HG02885 (cell line): ENCODE measurements around the gene RRP7A.
"Not testable (repeated sequence)": the region's sequence is repeated elsewhere in the genome, so short reads cannot be mapped to it uniquely, and the experiment has no call there.

Experiments
- ATAC-seq: cut with Tn5 transposase; IDR thresholded peaks from one replicate; pipeline ENCODE4 v1.9.1; 2021; ENCODE audit warnings: mild to moderate bottlenecking; ENCODE audit not compliant: unreplicated experiment, poor library complexity

The RRP7A gene

DNA sequence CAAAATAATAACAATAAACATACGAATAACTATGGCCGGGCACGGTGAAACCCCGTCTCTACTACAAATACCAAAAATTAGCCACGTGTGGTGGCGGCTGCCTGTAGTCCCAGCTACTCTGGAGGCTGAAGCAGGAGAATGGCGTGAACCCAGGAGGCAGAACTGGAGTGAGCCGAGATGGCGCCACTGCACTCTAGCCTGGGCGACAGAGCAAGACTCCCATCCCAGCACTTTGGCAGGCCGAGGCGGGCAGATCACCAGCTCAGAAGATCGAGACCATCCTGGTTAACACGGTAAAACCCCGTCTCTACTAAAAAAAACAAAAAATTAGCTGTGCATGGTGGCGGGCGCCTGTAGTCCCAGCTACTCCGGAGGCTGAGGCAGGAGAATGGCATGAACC, 17.0 kb upstream of the RRP7A start:
- ATAC-seq, result not testable (repeated sequence)

DNA sequence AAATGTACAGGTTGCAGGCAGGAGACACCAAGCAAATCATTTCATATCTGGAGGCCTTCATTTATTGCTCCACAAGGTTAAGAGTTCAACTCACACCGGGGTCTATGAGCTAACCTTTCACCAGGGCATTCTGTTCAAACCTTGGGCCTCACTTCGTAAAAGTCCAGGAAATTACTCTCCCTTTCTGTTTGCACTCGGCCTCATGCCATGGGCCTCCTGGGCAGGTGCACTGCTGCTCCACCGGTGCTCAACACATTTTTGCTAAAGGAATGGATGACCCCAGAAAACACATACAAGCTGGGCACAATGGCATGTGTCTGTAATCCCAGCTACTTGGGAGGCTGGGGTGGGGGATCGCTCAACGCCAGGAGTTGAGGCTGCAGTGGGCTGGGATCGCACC, 16.6 kb upstream of the RRP7A start:
- no peak for ATAC-seq

DNA sequence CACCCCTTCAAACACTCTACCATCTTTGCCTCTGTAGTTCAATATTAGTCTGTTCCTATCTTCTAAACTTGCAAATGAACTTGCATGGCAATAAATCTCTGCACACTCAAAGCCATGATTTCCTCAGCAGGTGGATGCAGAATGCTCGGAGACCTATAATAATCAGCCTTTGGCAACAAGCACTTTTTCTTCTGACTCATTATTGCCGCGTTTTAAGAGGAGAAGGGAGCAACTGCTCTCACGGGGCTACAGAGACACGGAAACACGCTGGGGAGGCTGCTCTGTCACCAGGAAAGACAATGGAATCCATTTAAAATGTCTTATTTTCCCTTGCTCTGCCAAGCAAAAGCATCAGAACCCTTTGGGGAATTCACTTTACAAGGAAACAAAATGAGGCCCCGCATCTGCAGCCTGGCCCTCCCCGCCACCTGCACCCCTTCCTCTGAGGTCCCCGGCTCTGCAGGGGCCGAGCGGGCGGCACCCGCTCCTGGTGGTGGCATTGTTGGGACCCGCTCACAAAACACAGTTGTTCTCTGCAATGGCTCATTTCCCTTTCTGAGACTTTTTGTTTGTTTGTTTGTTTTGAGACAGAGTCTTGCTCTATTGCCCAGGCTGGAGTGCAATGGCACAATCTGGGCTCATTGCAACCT, 15.6 kb upstream of the RRP7A start:
- ATAC-seq, result not testable (repeated sequence)

DNA sequence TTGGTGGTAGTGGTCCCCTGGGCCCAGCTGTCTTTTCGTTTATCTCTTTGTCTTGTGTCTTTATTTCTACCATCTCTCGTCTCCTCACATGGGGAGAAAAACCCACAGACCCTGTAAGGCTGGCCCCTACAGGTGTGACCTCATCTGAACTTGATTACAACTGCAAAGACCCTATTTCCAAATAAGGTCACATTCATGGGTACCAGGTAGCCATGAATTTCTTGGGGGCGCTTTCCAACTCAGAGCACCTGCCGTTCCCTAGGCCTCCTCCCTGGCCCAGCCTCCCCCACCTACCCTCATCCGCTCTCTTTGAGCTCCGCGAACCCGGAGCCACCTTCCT, 14.0 kb upstream of the RRP7A start:
- ATAC-seq, result no peak

DNA sequence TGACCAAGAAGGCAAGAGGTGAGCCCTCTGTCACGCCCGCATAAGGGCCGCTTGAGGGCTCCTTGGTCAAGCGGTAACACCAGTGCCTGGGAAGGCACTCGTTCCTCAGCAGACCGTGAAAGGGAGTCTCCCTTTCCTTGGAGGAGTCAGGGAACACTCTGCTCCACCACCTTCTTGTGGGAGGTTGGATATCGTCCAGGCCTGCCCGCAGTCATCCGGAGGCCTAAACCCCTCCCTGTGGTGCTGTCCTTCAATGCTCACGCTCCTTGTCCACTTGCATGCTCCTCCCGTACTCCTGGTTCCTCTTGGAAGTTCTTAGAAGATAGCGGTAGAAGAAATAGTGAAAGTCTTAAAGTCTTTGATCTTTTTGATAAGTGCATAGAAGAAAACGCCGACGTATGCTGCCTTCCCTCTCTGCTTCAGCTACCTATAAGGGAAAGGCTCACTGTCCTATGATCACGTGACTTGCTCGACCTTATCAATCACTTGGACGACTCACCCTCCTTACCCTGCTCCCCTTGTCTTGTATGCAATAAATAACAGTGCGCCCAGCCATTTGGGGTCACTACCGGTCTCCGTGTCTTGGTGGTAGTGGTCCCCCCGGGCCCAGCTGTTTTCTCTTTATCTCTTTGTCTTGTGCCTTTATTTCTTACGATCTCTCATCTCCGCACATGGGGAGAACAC, 11.9 kb upstream of the RRP7A start:
- not testable (repeated sequence) for ATAC-seq

DNA sequence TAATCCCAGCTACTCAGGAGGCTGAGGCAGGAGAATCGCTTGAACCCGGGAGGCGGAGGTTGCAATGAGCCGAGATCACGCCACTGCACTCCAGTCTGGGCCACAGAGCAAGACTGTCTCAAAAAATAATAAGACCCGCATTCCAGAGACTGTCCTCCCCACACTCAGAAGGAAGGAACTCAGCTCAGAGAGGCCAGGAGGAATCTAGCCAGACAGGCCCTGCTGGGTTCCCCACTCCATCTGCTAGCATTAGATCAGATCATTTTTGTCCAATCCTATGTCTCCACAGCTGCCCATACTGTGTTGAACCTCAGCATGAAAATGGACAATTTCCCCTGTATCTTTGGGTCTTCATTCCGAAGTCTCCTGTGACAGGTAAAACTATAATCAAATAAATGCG, 9.8 kb upstream of the RRP7A start:
- not testable (repeated sequence) for ATAC-seq

DNA sequence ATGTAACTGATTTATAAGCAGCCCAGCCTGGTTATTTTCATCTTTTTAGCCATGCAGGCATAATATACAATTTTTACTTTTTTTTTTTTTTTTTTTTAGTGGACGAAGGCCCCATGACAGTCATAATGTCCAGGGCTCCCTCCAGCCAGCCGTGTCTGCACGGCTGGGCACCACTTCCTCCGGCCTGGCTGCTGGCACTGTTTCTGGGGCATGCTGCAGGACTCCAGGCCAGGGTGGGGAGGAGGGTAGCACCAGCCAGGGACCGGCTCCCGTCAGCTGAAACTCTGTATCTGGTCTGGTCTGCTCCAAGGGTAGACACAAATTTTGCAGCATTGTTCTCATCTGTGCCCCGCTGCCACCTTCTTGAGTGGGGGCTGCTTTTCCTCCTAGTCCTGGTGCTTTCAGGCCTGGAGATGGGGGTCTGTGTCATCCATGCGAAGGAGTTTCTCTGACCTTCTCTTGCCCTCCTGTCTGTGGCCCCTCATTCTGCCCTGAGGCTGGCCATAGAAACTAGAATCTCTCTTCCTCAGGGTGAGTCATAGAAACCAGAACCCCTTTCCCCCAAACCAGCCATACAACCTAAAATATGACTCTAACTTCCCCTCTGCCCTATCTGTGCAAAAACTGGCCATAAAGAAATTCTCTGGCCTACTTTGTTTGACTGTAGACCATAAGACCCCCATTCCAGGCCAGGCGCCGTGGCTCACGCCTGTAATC, 9.2 kb upstream of the RRP7A start:
- ATAC-seq, result no peak

DNA sequence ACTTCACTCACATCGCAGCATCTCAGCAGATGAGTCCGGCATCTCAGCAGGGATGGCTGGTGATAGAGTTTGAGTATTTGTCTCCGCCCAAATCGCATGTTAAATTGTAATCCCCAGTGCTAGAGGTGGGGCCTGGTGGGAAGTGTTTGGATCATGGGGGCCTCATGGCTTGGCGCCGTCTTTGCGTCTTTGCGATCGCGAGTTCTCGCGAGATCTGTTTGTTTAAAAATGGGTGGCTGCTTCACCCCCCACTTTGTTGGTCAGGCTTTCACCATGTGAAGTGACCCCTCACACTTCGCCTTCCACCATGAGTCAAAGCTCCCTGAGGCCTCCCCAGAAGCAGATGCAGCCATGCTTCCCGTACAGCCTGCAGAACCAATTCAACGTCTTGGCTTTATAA, 3.0 kb upstream of the RRP7A start:
- no peak for ATAC-seq

DNA sequence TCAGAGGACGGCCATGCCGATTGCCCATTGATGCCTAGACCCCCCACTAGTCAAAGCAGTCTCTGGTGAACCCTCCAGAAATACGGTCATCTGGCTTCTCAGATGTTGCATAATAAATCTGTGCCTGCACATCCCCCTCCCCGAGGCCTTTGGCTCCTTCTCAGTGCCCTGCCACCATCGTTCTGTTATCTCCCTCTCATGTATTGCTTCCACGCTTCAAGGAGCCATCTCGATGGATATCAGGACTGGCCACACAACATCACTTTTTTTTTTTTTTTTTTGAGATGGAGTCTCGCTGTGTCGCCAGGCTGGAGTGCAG, 1.6 kb upstream of the RRP7A start:
- ATAC-seq, result no peak

DNA sequence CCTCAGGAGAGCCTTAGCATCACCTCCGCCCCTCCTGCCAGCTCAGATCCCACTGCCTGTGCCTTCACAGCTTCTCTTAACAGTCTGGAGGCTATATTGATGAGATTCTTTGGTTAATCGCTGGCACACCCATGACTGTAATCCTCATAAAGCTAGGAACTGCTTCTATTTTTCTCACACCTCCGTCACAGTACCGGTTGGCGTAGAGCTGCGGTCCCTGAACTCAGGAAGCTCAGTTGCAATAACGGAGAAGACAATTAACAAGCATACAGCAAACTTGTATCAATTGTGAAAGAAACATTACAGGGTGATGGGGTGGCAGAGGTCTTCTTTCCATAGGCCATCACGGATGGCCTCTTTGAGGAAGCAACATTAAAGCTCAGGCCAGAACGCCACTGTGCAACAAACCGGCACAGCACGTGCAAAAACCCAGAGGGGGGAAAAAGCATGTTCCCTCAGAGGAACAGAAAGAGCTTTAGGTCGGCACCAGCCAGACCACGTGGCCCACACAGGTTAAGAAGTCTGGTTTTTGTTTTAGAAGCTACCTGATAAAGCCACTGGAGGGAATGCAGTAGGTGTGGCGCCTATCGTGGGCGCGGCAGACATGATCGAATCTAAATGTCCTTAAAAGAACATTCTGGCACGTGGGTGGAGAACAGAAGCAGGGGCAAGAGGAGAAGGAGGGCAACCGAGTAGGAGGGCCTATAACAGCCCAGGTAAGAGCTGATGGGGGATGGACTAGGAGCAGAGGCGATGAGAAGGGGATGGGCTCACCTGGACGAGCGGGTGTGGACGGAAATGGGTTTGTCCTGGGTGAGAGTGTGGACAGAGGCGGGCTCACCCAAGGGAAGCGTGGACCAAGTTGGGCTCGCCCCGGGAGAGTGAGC, 715 bp downstream of the RRP7A start:
- peak; percentile 35 for ATAC-seq

DNA sequence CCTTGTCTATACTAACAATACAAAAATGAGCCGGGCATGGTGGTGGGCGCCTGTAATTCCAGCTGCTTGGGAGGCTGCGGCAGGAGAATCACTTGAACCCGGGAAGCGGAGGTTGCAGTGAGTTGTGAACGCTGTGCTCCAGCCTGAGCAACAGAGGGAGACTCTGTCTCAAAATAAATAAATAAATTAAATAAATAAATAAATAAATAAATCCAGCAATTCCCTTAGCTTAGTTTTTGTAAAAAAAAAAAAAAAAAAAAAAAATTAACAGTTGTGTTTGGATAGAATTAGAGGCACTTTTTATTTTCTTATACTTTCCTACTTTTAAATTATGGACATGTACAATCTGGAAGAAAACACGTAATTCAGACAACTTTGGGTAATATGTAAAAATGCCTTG, 2.5 kb downstream of the RRP7A start:
- not testable (repeated sequence) for ATAC-seq

DNA sequence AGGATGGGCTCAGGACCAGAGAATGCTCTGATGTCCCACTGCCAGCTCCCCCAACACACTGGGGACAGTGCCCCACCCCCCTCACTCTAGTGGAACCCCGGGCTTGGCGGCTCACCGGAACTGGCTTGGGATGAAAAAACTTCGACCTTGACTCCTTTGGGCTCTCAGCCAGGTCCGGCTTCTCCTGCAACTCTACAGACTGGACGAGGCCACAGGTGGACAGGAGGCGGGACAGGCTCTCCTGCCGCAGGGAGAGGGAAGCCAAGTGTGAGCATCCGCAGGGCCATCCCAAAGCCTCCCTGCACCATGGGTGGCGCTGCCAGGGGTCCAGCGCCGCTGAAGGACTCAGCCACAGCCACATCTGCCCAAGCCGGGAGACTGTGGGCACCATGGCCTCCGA, 3.7 kb downstream of the RRP7A start:
- ATAC-seq, result no peak

DNA sequence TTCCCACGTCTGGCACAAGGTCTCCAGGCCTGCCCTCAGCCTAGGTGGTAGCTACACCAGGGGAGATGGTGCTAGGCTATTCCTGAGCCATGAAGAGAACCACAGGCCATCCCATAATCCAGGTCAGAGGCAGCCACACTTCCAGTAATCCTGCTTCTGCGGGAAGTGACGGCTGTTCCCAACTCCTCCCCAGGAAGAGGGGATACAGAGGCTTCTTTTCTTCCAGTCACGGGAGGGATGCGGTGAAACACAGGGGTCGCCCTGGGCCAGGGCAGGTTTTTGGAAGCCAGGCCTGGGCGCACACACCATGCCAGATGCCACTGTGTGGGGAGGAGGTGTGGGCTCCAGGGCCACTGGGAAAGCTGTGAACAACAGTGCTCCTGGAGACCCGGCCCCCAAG, 4.3 kb downstream of the RRP7A start:
- not testable (repeated sequence) for ATAC-seq

DNA sequence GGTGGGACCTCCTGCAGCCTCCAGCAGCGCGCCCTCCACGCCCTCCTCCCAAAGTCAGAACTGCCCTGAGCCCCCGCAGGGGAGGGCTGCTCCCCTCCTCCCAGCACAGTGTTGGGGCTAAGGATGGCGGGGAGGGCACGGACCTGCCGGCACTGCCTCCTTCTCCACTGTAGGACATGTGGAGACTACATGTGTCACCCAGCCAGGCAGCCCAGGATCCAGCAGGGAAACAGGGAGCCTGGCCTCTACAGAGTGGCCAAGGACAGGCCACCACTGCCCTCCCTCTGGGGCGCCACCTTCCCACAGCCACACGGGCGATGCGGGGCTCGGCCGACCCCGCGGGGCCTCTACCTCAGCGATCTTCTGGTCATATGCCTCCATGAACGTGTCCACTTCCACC, 5.3 kb downstream of the RRP7A start:
- not testable (repeated sequence) for ATAC-seq

DNA sequence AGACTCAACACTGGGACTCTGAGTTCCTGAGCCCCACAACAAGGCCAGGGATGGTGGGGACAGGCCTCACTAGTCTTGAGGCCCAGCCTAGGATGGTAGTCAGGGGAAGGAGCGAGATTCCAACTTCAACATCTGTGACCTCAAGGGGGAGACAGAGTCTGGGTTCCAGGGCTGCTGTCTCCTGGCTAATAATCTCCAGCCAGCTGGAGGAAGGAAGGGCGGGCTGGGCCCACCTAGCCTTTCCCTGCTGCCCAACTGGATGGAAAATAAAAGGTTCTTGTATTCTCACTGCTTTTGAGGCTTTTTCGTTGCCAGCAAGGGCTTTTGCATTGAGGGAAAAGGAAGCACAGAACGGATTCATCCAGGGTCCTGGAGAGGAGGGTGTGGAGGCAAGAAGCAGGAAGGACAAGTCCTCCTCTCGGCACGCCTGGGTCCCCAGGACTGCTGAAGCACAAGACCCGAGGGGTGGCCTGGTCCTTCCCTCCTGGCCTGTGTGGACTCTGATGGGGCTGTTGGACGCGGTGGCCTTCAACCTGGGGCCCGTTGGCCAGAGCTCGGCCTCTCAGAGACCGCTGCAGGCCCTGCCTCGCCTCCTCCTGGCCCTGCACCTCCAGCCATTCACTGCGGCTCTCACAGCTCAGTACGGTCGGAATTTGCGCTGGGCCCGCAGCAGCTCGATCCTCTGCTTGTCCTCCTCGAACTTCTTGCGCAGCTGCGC, 7.2 kb downstream of the RRP7A start:
- not testable (repeated sequence) for ATAC-seq

DNA sequence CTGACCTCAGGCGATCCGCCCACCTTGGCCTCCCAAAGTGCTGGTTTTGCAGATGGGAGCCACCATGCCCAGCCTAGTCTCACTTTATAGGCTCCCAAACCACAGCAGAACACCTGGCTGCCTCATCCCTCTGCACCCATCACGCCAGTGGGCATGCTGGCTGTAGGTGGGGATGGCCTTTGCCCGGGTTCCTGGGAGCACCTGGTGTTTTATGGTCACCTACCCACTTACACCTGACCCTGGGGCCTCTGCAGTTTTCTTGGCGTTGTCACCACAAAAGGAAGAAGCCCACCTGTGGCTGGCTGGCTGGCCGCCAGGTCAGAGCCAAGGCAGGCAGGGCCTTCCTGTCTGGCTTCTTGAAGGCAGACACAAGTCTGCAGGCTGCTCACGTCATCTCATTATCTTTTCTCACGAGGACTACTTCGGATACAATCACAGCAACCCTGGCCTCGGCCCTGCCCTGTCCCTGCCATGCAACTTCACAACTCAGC, 8.2 kb downstream of the RRP7A start:
- no peak for ATAC-seq

DNA sequence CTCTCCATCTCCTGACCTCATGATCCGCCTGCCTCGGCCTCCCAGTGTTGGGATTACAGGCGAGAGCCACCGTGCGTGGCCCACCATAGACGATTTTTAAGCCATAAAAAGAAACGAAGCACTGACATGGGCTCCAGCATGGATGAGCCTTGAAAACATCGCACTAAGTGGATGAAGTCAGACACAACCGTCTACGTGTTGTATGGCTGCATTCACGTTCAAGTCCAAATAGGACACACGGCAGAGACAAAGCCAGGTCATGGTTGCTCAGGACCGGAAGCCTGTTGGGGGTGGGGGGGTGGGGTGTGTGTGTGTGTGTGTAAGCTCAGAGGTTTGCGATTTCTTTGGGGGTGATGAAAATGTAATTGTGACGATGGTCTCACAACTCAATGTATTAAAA, 10.0 kb downstream of the RRP7A start:
- ATAC-seq, result no peak

DNA sequence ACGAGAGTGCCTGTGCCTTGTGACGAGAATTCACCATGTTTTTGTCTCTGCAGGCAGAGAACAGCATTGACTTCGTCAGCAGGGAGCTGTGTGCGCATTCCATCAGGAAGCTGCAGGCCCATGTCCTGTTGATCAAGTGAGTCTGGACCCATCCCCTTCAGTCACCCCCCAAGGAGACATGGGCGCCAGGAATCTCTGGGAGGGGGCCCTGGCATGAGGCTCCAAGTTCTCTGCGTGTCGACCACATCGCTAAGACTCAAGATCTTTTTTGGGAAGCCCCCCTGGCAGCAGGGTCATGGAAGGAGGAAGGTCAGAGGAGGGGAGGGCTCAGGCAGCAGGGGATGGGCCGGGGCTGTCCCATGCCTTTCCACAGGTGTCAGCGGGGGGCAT, 10.6 kb downstream of the RRP7A start:
- not testable (repeated sequence) for ATAC-seq

DNA sequence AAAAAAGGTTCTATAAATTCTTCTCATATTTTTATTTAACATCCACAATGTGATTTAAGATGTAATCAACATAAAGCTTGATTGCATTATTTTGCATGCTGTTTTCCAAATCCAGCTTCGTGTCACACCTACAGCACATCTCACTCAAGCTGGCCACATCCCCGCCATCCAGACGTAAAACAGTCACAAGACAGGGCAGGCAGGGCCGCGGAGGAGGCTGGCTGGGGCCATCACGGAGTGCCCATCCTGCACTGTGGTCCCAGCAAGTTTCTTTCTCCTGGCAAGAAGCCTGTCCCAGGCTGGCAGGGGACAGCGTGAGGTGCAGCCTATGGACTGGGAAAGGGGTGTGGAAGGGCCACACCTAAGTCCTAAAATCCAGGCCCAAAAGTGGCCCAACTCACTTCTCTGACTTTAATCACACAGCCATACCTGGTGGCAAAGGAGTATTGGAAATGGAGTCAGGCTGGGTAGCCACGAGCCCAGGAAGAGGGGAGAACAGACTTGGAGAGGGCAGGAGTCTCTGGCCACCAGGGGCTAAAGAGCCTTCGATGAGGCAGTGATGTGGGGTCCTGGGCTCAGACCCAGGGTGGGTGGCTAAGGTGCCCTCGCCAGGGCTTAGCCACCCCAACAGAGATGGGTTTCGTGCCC, 11.1 kb downstream of the RRP7A start:
- not testable (repeated sequence) for ATAC-seq

DNA sequence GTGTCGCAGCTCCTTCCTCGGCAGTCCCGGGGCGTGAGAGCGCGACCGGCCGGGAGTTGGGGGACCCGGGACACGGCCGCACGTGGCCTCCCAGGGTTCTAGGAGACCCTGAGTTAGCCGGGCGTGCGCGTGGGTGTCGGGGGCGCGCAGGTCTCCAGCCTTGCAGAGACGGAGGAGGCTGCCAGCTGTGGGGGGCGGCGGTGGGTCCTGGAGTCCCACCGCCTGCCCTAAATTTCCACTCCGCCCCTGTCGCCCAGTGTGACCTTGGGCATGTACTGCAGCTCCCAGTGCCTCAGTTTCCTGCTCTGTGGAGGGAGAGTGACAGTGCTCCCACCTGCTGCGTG, 18.8 kb downstream of the RRP7A start:
- no peak for ATAC-seq
